IMR-90 (cell line): Measurements from ENCODE around the gene ACTG2. TPM values are rescaled to one million over a fixed set of nuclear protein-coding genes. Genes with fewer than 3 reads are reported as not detected.

Experiments
- ATAC-seq: fragments of 200-7000 bp; cut with Tn5 transposase; 2 replicates; pipeline ENCODE4 v1.9.1; 2020; ENCODE audit warnings: low read depth, mild to moderate bottlenecking, moderate library complexity
- BruUV-seq: library from RNA; stranded (reverse); fragments of 400-500 nt; replicated peaks from 2 replicates; lab custom pipeline; 2021; lab: Mats Ljungman, UMichigan
- CTCF ChIA-PET: fragments of 300-600 bp; formaldehyde crosslinking; extraction: SDS; loops from one replicate; lab custom pipeline; 2021; ENCODE audit warnings: antibody characterized with exemption; lab: Yijun Ruan, JAX
- POLR2A ChIA-PET: fragments of 300-600 bp; sonication (Branson Sonifier 250); formaldehyde crosslinking; loops from one replicate; lab custom pipeline; 2022; ENCODE audit warnings: antibody characterized with exemption; ENCODE audit not compliant: unreplicated experiment; lab: Charles Lee
- DNase-seq: peaks from one replicate; pipeline ENCODE4 v3.0.0; 2013
- H2AFZ ChIP-seq: replicated peaks from 2 replicates; pipeline ENCODE3; 2013; ENCODE audit warnings: low read length, mild to moderate bottlenecking; ENCODE audit not compliant: poor library complexity
- H2AK5ac ChIP-seq: 2 replicates; pipeline ENCODE4 v1.6.1; 2013; ENCODE audit warnings: low read depth, low read length, inconsistent platforms
- H2AK9ac ChIP-seq: replicated peaks from 2 replicates; pipeline ENCODE3; 2013; ENCODE audit warnings: mild to moderate bottlenecking, low read depth, low read length, moderate library complexity; ENCODE audit not compliant: poor library complexity
- H2BK120ac ChIP-seq: 2 replicates; pipeline ENCODE4 v1.6.1; 2013; ENCODE audit warnings: low read depth, low read length, inconsistent platforms
- H2BK15ac ChIP-seq: 3 replicates; pipeline ENCODE4 v1.6.1; 2013; ENCODE audit warnings: low read depth, low read length, inconsistent platforms
- H2BK20ac ChIP-seq: 2 replicates; pipeline ENCODE4 v1.6.1; 2013; ENCODE audit warnings: low read depth, mild to moderate bottlenecking, inconsistent platforms, low read length, moderate library complexity
- H2BK5ac ChIP-seq: 2 replicates; pipeline ENCODE4 v1.6.1; 2013; ENCODE audit warnings: mild to moderate bottlenecking, low read depth, low read length, inconsistent platforms; ENCODE audit not compliant: poor library complexity, severe bottlenecking
- H3K14ac ChIP-seq: replicated peaks from 2 replicates; pipeline ENCODE4 v1.6.1; 2013; ENCODE audit warnings: low read depth, low read length, inconsistent platforms
- H3K18ac ChIP-seq: 2 replicates; pipeline ENCODE4 v1.6.1; 2013; ENCODE audit warnings: low read depth, low read length, control low read depth
- H3K23ac ChIP-seq: 2 replicates; pipeline ENCODE4 v1.6.1; 2013; ENCODE audit warnings: low read depth, low read length, inconsistent platforms
- H3K27ac ChIP-seq: 2 replicates; pipeline ENCODE4 v1.5.1; 2013; ENCODE audit warnings: mild to moderate bottlenecking, control low read depth, low read length; ENCODE audit not compliant: insufficient read depth
- H3K27me3 ChIP-seq: 2 replicates; pipeline ENCODE4 v1.6.1; 2013; ENCODE audit warnings: low read length; ENCODE audit not compliant: control insufficient read depth, insufficient read depth
- H3K36me3 ChIP-seq: 2 replicates; pipeline ENCODE4 v1.6.1; 2013; ENCODE audit warnings: low read length, mixed read lengths; ENCODE audit not compliant: control insufficient read depth, insufficient read depth
- H3K4ac ChIP-seq: 2 replicates; pipeline ENCODE4 v1.6.1; 2013; ENCODE audit warnings: low read depth, low read length, inconsistent platforms
- H3K4me1 ChIP-seq: 2 replicates; pipeline ENCODE4 v1.6.1; 2013; ENCODE audit warnings: low read length, mixed read lengths; ENCODE audit not compliant: control insufficient read depth, insufficient read depth
- H3K4me2 ChIP-seq: 2 replicates; pipeline ENCODE4 v1.6.1; 2013; ENCODE audit warnings: low read depth, mild to moderate bottlenecking, control low read depth, low read length, moderate library complexity
- H3K4me3 ChIP-seq: 2 replicates; pipeline ENCODE4 v1.5.1; 2013; ENCODE audit warnings: low read depth, mild to moderate bottlenecking, control low read depth, low read length, moderate library complexity; ENCODE audit not compliant: insufficient read depth
- H3K56ac ChIP-seq: 2 replicates; pipeline ENCODE4 v1.6.1; 2013; ENCODE audit warnings: low read length, inconsistent platforms; ENCODE audit not compliant: insufficient read depth; ENCODE audit errors: extremely low read depth
- H3K79me1 ChIP-seq, 2 experiments: 2 replicates each; pipeline ENCODE4 v1.6.1; 2013; ENCODE audit warnings: low read length in 2 of 2, inconsistent platforms in 1 of 2, low read depth in 1 of 2
- H3K9ac ChIP-seq: 2 replicates; pipeline ENCODE4 v1.6.1; 2013; ENCODE audit warnings: low read depth, low read length, control low read depth
- H3K9me1 ChIP-seq: 2 replicates; pipeline ENCODE4 v1.6.1; 2013; ENCODE audit warnings: low read length, inconsistent platforms; ENCODE audit not compliant: insufficient read depth
- H3K9me3 ChIP-seq: 2 replicates; pipeline ENCODE4 v1.6.1; 2013; ENCODE audit warnings: low read length; ENCODE audit not compliant: control insufficient read depth, insufficient read depth
- H4K20me1 ChIP-seq: 2 replicates; pipeline ENCODE4 v1.6.1; 2013; ENCODE audit warnings: low read length, inconsistent platforms; ENCODE audit not compliant: insufficient read depth
- H4K5ac ChIP-seq: 2 replicates; pipeline ENCODE4 v1.6.1; 2013; ENCODE audit warnings: mild to moderate bottlenecking, low read depth, low read length, control low read depth
- H4K8ac ChIP-seq, 2 experiments: 2 replicates each; pipeline ENCODE4 v1.6.1; 2013; ENCODE audit warnings: low read depth in 2 of 2, low read length in 2 of 2, control low read depth in 1 of 2, inconsistent platforms in 1 of 2
- H4K91ac ChIP-seq: 2 replicates; pipeline ENCODE4 v1.6.1; 2013; ENCODE audit warnings: low read depth, low read length, inconsistent platforms; ENCODE audit not compliant: insufficient read depth
- BHLHE40 ChIP-seq: fragments of 150-350 bp; IDR thresholded peaks from 2 replicates; pipeline ENCODE4 v1.6.1; 2016; ENCODE audit warnings: mild to moderate bottlenecking, low read depth, low read length
- CEBPB ChIP-seq: IDR thresholded peaks from 2 replicates; pipeline ENCODE4 v1.6.1; 2012; ENCODE audit warnings: low read depth, low read length, improper control_type of control experiment
- CTCF ChIP-seq: conservative IDR thresholded peaks from 2 replicates; pipeline ENCODE4 v1.5.1; 2012; ENCODE audit warnings: mild to moderate bottlenecking, low read depth, low read length, improper control_type of control experiment
- ELK1 ChIP-seq: fragments of 150-350 bp; IDR thresholded peaks from 2 replicates; pipeline ENCODE4 v1.6.1; 2016; ENCODE audit warnings: low read depth, mild to moderate bottlenecking, low read length, moderate library complexity, borderline replicate concordance
- FOS ChIP-seq: fragments of 150-350 bp; IDR thresholded peaks from 2 replicates; pipeline ENCODE4 v1.6.1; 2016; ENCODE audit warnings: low read depth, low read length
- MAFK ChIP-seq: IDR thresholded peaks from 2 replicates; pipeline ENCODE4 v1.6.1; 2012; ENCODE audit warnings: low read depth, low read length, improper control_type of control experiment
- MAZ ChIP-seq: IDR thresholded peaks from 2 replicates; pipeline ENCODE4 v1.6.1; 2012; ENCODE audit warnings: low read depth, mild to moderate bottlenecking, low read length, improper control_type of control experiment, moderate library complexity, borderline replicate concordance
- MXI1 ChIP-seq: IDR thresholded peaks from 2 replicates; pipeline ENCODE4 v1.6.1; 2012; ENCODE audit warnings: low read depth, mild to moderate bottlenecking, low read length, moderate library complexity, borderline replicate concordance
- NFE2L2 ChIP-seq: fragments of 150-350 bp; IDR thresholded peaks from 2 replicates; pipeline ENCODE4 v1.6.1; 2016; ENCODE audit warnings: low read depth, mild to moderate bottlenecking, low read length
- POLR2A ChIP-seq: IDR thresholded peaks from 2 replicates; pipeline ENCODE4 v1.6.1; 2012; ENCODE audit warnings: mild to moderate bottlenecking, low read depth, low read length
- RAD21 ChIP-seq: IDR thresholded peaks from 2 replicates; pipeline ENCODE4 v1.6.1; 2012; ENCODE audit warnings: low read length, improper control_type of control experiment
- RCOR1 ChIP-seq: IDR thresholded peaks from 2 replicates; pipeline ENCODE4 v1.6.1; 2012; ENCODE audit warnings: mild to moderate bottlenecking, low read length, improper control_type of control experiment; ENCODE audit not compliant: insufficient replicate concordance
- RFX5 ChIP-seq: IDR thresholded peaks from 2 replicates; pipeline ENCODE4 v1.8.0; 2012; ENCODE audit warnings: low read depth, mild to moderate bottlenecking, low read length, moderate library complexity
- SMC3 ChIP-seq: fragments of 150-350 bp; IDR thresholded peaks from 2 replicates; pipeline ENCODE4 v1.6.1; 2016; ENCODE audit warnings: low read depth, mild to moderate bottlenecking, antibody characterized with exemption, low read length, moderate library complexity
- WGBS, 2 experiments: methylation state at CpG; one replicate each; pipeline versions ENCODE4 v1.1.5 to v1.1.7; 2013; ENCODE audit warnings: missing lambda C conversion rate in 2 of 2; ENCODE audit not compliant: insufficient read length in 1 of 2; ENCODE audit errors: extremely low coverage in 2 of 2; 5-methylcytosine and 5-hydroxymethylcytosine counted together
- dilution Hi-C: fragments of 300-500 bp; cut with HindIII; formaldehyde crosslinking; loops from one replicate; pipeline ENCODE4 v1.14.3; 2018; ENCODE audit warnings: low sequenced_read_pairs; ENCODE audit not compliant: unreplicated experiment
- in situ Hi-C: fragments of 300-500 bp; cut with MboI; formaldehyde crosslinking; loops from 3 replicates; pipeline ENCODE4 v1.14.3; 2019; ENCODE audit warnings: low sequenced_read_pairs, inconsistent platforms, mixed read lengths
- intact Hi-C: fragments of 100-400 bp; cut with micrococcal nuclease; formaldehyde crosslinking; loops from 2 replicates; pipeline ENCODE4 v1.10.0; 2022
- polyA plus RNA-seq, 3 experiments: library from polyadenylated mRNA; depleted of rRNA; stranded (reverse); fragments of >200 nt; gene quantifications; 2 replicates each; pipeline ENCODE4 v1.2.3, GENCODE V29; 2012; ENCODE audit warnings: low replicate concordance in 1 of 3
- total RNA-seq: library from RNA; depleted of rRNA; stranded (reverse); fragments of >200 nt; gene quantifications from 2 replicates; pipeline ENCODE4 v1.2.3, GENCODE V29; 2012

Gene ACTG2
- total and polyA plus RNA-seq, 2 of the 4 experiments (the other 2 are of a cell fraction) = 523 to 899 TPM

- H2AK5ac ChIP-seq = no peak overlapping the region
- no peak overlapping the region for H2BK15ac ChIP-seq
- peaks cover 36 to 61% of the 10 kb centered on the region in 2 experiments for H3K79me1 ChIP-seq
- WGBS, 2 experiments = 100% methylated on average over 1 of the region's 1 CpG; no CpG with 5 or more reads in 1 of the 2 experiments
- ChIA-PET POLR2A (no interaction called here), CTCF (no interaction called here)
- no peak overlapping the region for H3K27ac ChIP-seq
- no peak for TF ChIP-seq CEBPB
- TF ChIP-seq CTCF = no peak
- TF ChIP-seq POLR2A = no peak
- TF ChIP-seq ELK1 = no peak
- TF ChIP-seq FOS = no peak
- TF ChIP-seq MXI1 = no peak
- TF ChIP-seq SMC3 = no peak
- TF ChIP-seq RCOR1 = no peak
- TF ChIP-seq MAZ = no peak
- no peak for TF ChIP-seq RAD21
- TF ChIP-seq NFE2L2 = no peak
- TF ChIP-seq BHLHE40 = no peak
- TF ChIP-seq MAFK = no peak
- TF ChIP-seq RFX5 = no peak
- no peak overlapping the region for H3K9ac ChIP-seq
- no TSS peak for BruUV-seq
- no peak overlapping the region for H2AK9ac ChIP-seq
- no peaks in the 10 kb centered on the region; the same call in 1 of the 2 replicates for H3K4me1 ChIP-seq
- no peak overlapping the region for H3K4ac ChIP-seq
- dilution Hi-C loops (no loop called here), in situ Hi-C loops (no loop called here), intact Hi-C loops (no loop called here)
- DNase-seq = no peak
- no peak for ATAC-seq
- H3K4me2 ChIP-seq = no peak overlapping the region
- no peak overlapping the region for H2BK120ac ChIP-seq
- H3K9me3 ChIP-seq = no peaks in the 10 kb centered on the region
- no peak overlapping the region for H3K23ac ChIP-seq
- peaks cover 58% of the 10 kb centered on the region for H3K36me3 ChIP-seq
- peaks cover 67% of the 10 kb centered on the region for H4K20me1 ChIP-seq
- H3K27me3 ChIP-seq = no peaks in the 10 kb centered on the region
- H4K91ac ChIP-seq = no peak overlapping the region
- peaks cover 12% of the 10 kb centered on the region for H3K9me1 ChIP-seq
- no peak overlapping the region for H4K5ac ChIP-seq
- H2AFZ ChIP-seq = no peak overlapping the region
- H3K4me3 ChIP-seq = no peak overlapping the region
- no peak overlapping the region for H2BK20ac ChIP-seq
- H3K56ac ChIP-seq = no peak overlapping the region
- no peak overlapping the region for H3K18ac ChIP-seq
- no peak overlapping the region for H3K14ac ChIP-seq
- H2BK5ac ChIP-seq = no peak overlapping the region
- no peak overlapping the region for H4K8ac ChIP-seq
These were observed 12.1 kb downstream of the ACTG2 start for GRCh38 chr2:73904952-73905351.
